HG02973 (cell line): ENCODE data around the gene CRYBB2.
"Not testable (repeated sequence)": the region's sequence is repeated elsewhere in the genome, so short reads cannot be mapped to it uniquely, and the experiment has no call there.

Experiments
- ATAC-seq: cut with Tn5 transposase; IDR thresholded peaks from one replicate; pipeline ENCODE4 v1.9.1; 2021; ENCODE audit warnings: moderate library complexity; ENCODE audit not compliant: unreplicated experiment

Gene CRYBB2

DNA sequence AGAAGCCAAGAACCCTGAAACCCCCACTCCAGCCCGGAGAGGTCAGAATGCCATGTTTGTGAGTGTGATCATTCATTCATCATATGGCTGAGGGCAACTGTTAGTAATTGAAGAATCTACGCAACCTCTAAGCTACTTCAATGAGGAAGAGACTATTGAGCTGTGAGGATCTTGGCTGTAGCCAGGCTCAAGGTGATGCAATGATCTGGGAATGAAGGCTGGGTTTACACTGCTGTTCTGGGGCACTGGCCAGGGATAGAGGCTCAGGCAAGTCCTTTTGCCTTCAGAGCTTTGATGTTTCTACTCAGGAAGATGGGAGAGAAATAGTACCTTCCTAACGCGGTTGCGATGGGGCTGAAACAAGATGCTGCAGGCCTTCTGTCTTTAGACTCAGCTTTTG, 12.9 kb downstream of the CRYBB2 start:
- ATAC-seq: no peak

DNA sequence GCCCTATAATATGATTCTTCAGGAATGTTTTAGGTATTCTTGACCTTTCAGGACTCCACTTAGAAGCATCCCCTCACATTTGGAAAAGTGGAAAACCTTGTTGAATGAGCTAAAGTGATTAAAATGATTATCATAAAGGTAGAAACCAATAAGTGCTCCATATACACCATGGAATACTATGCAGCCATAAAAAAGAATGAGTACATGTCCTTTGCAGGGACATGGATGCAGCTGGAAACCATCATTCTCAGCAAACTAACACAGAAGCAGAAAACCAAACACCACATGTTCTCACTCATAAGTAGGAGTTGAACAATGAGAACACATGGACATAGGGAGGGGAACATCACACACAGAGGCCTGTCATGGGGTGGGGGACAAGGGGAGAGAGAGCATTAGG, 14.3 kb downstream of the CRYBB2 start:
- not testable (repeated sequence) for ATAC-seq

DNA sequence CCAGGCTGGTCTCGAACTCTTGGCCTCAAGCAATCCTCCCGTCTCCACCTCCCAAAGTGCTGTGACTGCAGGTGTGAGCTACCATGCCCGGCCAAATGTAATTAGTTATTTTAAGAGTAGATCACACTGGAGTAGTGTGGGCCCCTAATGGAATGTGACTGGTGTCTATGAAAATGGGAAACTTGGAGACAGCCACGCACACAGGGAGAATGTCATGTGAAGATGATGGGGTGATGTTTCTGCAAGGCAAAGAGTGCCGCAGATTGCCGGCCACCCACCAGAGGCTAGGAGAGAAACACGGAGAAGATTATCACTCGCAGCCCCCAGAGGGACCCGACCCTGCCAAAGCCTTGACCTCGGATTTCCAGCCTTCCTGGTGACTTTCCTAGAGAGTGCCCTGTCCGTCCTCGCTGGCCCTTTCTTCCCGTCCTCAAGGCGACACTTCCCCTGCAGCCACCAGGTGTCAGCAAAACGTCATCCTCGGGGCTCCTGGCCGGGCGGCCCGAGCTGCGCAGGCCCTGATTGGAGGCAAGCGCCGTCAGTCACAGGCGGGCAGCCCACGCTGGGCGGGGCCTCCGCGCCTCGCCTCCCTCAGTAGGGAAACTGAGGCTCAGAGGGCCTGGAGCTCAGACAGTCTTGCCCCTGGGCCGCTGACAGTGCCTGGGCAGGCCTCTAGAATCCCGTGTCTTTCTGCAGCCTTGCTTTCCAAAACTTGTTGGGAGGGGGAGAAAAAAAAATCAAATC, 16.3 kb downstream of the CRYBB2 start:
- ATAC-seq: peak; percentile 53

DNA sequence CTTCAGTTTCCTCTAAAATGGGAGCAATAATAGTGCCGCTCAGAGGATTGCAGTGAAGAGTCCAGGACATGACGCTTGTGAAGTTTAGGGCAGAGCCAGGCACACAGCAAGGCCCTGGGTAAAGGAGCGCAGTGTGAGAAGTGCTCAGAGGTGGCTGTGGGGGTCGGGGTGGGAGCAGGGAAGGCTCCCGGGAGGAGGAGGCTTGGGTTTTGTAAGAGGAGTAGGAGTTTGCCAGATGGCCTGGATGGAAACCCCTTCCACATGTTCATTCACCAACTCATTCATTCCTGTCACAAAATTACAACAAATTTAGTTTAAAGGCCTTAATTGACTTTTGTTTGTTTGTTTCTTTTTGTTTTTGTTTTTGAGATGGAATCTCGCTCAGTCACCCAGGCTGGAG, 17.0 kb downstream of the CRYBB2 start:
- ATAC-seq: no peak

DNA sequence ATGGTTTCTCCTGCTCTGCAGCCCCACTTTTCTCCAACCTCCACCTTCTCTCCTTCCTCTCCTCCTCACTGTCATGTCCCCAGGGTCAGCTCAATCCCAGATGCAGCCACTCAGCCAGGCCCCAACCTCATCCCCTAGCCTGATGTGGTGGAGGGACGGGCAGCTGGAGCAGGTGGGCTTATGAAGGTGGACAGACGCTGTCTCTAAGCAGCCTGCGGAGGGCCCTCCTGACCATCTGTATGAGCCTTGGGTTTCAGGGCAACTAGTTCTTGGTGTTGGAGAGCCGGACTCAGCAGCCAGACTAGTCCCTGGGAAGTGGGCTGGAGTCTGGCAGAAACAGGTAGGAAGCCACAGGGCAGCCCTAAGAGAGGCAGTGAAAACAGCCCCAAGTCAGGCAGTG, 18.1 kb downstream of the CRYBB2 start:
- no peak for ATAC-seq

DNA sequence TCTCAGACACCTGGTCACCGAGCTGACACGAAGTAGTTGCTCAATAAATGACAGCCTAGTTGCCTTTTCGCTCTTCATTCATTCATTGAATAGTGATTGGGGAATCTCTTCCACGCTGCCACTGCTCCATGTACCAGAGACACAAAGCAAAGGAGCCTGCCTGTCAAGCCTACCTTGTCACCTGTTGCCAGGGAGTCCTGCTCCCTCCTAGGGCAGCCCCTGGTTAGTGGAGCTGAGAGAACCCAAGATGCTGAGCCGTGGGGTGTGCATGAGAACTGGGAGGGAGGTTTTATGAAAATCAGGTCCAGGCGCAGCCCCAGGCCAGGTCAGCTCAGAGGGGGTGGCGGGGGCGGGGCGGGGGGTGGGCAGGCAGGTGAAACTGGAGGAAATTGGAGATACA, 18.6 kb downstream of the CRYBB2 start:
- ATAC-seq: not testable (repeated sequence)

DNA sequence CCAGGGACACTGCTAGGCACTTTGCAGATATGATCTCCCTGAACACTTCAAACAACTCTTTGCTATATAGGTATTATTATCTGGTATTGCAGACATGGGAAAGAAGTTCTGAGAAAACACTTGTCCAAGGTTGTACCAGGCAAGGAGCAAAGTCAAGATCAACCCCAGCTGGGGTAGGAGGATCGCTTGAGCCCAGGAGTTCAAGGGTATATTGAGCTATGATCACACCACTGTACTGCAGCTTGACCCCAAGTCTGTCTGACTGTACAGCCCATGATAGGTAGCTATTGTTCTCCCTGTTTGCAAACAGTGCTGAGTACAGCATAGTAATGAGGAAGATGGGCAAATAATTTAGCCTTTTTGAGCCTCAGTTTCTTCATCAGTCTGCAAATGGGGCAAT, 35.7 kb downstream of the CRYBB2 start:
- not testable (repeated sequence) for ATAC-seq

DNA sequence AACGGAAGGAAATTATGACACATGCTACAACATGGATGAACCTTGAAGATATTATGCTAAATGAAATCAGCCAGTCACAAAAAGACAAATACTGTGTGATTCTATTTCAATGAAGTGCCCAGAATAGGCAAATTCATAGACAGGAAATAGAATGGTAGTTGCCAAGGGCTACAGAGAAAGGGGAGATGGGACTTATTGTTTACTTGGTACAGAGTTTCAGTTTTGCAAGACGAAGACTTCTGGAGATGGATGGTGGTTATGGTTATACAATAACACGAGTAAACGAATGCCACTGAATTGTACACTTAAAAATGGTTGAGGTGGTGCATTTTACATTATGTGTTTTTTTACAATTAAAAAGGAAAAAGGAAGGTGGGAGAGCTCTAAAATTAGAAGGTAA, 48.1 kb downstream of the CRYBB2 start:
- ATAC-seq: not testable (repeated sequence)

DNA sequence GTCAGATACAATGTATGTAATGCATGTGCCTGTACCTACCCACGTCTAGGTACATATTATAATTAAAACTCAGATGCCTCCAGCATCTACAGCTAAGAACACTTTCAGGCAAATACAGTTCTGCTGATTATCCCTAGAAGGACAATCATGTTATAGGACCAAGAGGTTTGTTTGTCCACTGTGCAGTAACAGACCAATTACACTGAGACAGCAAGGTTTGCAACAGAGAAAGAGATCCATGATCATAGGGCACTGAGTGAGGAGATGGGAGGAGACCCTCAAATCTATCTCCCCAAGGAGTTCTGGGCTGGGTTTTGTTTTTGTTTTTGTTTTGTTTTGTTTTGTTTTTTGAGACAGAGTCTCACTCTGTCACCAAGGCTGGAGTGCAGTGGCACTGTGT, 49.5 kb downstream of the CRYBB2 start:
- not testable (repeated sequence) for ATAC-seq

DNA sequence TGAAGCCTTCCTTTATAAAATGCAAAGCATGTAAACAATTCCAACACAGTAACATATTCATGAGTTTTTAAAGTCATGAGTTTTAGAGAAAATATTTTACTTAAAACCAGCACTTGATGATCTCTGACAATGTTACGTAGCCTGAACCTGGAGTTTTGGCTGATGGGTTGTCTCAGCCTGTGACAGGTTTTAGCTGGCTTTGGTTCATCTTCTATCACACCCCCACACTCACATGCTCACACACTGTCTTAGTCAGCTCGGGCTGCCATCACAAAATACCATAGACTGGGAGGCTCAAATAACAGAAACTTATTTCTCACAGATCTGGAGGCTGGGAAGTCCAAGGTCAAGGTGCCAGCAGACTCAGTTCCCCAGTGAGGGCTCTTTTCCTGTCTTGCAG, 50.6 kb downstream of the CRYBB2 start:
- not testable (repeated sequence) for ATAC-seq

DNA sequence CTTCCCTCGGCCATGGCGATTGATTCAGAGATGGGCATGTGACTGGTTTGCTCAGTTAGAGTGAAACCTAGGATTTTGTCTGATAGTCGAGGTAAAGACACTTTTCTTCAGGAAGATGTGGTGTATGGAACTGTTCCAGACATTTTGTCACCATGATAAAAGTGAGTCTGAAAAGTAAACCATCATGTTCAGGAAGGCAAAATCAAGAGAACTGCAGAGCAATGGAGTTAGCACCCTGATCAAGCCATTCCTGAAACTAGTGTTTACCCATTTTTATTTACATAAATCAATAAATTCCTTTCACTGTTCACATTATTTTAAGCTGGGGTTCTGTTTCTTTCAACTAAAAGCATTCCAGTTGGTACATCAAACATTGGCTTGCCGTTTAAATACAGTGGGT, 53.8 kb downstream of the CRYBB2 start:
- not testable (repeated sequence) for ATAC-seq

DNA sequence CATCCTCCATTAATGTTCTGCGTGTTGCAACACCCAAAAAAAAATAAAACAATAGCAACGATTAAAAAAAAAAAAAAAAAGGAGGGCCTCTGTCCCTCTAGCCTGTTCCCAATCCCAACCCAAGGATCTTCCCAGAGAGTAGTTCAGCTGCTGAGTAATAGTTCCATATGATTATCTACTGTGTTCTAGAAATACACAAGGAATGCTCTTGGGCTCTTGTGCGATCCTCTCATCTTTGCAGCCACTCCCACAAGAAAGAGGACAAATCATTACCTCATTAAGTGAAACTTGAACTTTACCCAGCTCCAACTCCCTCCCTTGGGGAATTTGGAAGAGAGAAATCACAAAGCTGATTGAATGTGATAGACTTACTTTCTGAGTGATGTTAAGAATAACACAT, 54.5 kb downstream of the CRYBB2 start:
- not testable (repeated sequence) for ATAC-seq

DNA sequence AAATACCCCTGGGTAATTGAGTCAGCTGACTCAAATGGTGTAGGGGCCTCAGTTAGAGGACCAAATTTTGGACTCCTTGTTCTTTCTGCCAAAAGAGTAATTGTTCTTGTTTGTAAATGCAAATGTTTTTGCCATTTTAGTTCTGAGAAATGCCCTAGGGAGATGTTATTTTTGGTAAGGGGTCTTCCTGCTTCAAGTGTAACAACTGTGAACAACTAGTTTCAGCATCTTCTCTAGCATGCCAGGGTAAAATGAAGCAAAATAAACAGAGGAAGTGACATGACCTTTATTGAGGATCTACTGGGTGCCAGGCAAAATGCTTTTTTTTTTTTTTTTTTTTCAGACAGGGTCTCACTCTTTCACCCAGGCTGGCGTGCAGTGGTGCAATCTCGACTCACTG, 60.7 kb downstream of the CRYBB2 start:
- not testable (repeated sequence) for ATAC-seq
